Activated CD8-positive, alpha-beta memory T cell treated with anti-CD3 and anti-CD28 coated beads, Interleukin-2, amount 50 U/mL, for 1 hour (primary cell): Measurements from ENCODE around the gene LBX1.

Experiments used
- DNase-seq: peaks from one replicate; pipeline ENCODE4 v3.0.0-alpha.2; 2020; ENCODE audit errors: extremely low read depth

The LBX1 gene

DNA sequence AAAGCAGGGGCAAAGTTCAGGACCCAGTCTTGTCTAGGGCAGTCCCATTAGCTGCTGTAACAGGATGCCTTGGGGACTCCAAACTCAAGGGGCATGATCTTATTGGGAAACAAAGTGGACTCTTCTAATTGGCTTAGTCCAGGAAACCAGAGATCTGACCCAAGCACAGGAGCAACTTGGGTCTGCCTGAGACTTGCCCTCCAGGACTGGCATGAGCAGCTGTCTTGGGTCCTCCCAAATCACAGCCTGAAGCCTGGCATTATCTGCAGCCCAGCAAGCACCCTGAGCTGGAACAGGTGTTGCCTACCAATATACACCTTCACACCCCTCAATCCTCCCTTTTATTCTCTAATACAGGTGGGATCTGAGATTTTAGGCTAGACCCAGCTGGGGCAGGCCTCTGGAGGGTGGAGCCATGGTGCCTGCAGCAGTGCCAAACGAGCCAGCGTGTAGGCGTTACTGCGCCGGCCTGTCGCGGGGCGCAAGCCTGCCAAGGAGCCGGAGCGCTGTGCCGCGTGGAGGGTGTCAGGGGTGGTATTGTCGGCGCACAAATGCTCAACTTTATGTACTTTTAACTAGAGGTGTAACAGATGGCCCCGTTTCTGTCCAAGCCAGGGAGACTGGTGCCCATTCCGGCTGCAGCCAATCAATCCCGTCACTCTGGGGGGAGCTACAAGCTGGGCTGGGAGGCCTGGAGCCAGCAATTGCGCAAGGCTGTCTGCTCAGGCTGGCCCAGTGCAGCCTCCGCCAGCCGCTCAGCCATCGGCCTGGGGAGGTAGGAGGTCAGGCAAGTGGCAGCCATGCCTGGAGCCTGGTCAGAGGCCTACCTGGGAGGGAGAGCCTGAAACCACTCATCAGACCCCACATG, 12.8 kb upstream of the LBX1 start:
- DNase-seq: no peak

GRCh38 chr10:101238732-101239105, 9.5 kb upstream of the LBX1 start:
- no peak for DNase-seq

- DNase-seq: no peak
These were observed 8.9 kb upstream of the LBX1 start for GRCh38 chr10:101237982-101238731.

DNA sequence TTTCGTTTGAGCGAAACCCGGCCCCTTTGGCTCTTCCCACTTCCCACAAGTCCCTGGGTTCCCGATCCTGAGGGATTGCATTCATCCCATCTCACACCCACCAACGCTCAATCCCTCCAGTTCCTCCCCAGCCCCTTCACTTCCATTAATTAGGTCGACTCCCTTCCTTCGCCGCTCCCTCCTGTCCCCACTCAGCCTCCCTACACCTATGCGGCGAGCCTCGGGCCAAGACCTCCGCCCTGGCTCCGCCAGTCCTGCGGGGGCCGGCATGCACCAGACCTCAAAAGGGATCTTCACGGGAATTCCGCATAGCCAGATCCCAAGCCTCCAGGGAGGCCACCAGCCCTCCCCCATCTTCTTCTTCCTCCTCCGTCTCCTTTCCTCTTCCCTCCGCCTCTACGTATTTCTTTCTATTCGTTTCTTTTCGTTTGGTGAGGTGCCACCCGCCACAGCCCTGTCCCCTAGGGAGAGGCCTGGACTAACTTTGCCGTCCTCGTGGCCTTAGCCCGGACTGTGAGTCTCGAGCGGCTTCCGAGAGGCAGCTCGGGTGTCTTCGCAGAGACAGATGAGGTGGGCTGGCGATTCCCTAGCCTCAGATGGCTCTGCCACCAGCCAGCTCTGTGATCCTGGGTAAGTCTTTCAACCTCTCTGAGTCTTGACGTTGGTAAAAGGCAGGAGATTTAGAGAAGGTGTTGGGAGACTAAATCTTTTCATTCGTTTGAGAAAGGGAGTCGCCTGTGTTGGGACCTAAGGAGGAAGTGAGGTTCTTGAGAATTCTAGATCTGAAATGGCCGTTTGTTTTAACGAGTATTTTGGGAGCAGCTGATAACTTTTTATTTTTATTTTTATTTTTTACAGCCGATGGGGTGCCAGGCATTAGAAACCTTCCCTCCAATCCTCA, 8.1 kb upstream of the LBX1 start:
- no peak for DNase-seq

- no peak for DNase-seq
These were observed 7.3 kb upstream of the LBX1 start for GRCh38 chr10:101236376-101237080.

DNA sequence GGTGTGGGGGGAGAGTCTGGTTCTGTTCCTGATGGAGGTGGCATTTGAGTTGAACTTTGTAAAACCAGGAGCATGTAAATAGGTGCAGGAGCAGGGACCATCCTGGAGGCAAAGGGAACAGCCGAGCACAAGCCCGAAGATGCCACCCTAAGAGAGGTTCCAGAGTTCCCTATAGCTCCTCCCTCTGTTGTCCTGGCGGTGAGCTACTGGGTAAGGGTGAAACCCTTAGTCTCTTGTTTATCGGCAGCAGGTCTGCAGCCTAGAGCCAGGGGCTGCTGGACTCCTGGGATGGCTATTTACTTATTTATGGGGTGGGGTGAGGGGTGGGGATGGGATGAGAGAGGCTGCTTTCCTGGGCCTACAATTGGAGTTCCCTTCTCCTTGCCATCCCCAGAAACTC, 6.5 kb upstream of the LBX1 start:
- DNase-seq: no peak

- DNase-seq: no peak
These were observed 5.1 kb upstream of the LBX1 start for GRCh38 chr10:101234333-101234732.

GRCh38 chr10:101233863-101234262, 4.6 kb upstream of the LBX1 start:
- no peak for DNase-seq

DNA sequence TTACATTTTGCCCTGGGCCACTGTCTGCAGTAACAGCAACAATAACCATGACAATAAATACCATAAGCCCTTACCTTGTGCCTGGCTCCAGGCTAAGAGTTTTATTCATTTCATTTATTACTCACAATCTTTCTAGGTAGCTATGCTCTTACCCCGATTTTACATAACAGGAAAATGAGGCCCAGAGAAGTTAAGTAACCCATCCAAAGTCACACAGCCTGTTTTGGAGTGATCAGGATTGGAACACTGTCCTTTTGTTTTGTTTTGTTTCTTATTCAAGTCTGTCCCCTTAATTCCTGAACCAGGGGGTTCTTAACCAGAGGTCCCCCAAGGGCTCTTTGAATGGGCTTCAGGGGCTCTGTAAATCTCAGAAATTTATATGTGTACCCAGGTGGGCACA, 4.2 kb upstream of the LBX1 start:
- DNase-seq: no peak

DNA sequence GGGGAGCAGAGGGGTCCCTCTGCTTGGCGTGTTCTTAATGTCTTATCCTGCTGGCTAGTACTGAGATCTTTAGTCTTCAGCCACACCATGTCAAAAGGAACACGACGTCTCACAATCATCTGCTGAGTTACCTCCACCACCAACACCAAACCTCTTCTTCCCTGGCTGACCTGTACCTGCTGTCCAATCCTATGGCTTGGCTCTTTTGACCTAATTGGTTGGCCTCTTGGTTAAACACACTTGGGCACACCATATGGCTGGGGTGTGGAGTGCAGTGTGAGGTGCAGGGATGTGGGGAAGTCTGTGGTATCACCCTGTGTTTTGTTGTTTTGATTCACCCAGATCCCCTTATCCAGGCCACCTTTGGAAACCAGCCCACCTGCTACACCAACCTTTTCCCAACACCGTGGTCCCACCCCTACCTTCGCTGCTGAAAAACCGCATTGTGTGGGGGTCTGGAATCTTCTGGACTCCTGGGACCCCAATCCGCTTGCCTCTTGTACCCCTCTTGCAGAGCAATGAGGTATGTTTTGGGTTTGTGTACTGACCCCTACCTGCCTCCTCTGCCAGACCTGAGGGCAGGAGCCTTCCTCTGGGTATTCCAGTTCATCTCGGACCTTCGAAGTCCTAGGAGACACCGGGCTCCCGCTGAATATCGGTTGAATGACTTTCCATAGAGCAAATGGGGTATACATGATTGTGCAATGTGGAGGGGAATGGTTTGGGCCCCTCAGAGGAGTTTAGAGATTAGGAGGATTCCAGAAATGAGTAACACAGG, 2.8 kb upstream of the LBX1 start:
- DNase-seq: no peak

DNA sequence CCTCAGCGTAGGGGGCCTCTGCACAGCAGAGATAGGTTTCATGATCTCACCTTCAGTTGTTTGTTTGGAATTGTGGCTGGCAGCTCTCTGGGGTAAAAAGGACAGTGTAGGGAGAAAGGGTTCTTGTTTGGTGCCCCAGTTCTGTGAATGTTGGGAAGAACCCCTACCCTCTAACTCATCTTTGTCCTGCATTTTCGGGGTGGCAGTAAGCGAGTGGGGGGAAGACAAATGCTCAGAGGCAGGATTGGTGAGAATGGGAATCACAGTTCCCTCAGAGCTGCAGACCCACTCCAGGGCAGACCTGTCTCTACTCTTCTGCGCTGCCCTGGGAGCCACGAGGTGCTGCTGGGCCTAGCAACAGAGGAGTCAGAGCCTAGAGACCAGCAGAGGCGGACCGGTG, 1.8 kb upstream of the LBX1 start:
- no peak for DNase-seq

- no peak for DNase-seq
These were observed 1.1 kb upstream of the LBX1 start for GRCh38 chr10:101230183-101230917.

DNA sequence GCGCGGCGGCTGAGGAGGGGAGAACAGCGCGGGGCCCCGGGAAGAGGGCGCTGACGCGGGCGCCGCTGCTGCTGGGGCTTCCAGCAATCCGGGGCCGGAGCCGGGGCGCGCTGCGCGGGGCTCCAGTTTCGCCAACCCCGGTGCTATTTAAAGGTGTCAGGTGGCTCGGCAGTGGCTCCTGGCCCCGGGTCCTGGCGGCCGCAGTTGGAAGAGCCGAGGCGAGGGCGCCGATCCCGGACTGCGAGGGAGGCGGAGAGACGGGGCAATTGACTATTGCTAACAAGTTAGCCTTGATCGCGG, 347 bp downstream of the LBX1 start:
- DNase-seq: no peak

GRCh38 chr10:101228153-101228965, 904 bp downstream of the LBX1 start:
- DNase-seq: no peak

DNA sequence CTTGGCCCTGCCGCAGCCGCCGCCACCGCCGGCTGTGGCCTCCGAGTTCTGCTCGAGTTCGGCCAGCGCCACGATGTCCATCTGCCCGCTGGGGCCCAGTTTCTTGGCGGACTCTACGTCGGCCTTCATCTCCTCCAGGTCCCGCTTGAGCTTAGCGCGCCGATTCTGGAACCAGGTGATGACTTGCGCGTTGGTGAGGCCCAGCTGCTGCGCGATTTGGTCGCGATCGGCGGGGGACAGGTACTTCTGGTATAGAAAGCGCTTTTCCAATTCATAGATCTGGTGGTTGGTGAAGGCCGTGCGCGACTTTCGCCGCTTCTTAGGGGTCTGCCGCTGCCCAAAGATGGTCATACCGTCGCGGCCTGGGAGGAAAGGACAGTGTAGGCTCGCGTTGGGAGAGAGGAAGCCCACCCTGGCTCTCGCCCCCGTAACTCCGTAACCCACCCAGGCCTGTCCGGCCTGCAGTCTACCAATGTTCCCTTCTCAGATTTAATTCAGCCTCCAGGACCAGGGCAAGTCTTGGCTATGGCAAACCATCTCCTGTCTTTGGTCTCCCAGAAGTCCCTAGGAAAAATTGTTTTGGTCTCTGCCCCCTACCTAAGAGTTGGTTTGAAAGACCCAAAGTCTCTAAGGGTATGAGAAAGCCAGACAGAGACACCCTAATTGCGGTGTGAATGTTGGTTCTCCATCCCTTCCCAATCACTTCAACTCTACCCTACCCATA, 1.7 kb downstream of the LBX1 start:
- DNase-seq: no peak

DNA sequence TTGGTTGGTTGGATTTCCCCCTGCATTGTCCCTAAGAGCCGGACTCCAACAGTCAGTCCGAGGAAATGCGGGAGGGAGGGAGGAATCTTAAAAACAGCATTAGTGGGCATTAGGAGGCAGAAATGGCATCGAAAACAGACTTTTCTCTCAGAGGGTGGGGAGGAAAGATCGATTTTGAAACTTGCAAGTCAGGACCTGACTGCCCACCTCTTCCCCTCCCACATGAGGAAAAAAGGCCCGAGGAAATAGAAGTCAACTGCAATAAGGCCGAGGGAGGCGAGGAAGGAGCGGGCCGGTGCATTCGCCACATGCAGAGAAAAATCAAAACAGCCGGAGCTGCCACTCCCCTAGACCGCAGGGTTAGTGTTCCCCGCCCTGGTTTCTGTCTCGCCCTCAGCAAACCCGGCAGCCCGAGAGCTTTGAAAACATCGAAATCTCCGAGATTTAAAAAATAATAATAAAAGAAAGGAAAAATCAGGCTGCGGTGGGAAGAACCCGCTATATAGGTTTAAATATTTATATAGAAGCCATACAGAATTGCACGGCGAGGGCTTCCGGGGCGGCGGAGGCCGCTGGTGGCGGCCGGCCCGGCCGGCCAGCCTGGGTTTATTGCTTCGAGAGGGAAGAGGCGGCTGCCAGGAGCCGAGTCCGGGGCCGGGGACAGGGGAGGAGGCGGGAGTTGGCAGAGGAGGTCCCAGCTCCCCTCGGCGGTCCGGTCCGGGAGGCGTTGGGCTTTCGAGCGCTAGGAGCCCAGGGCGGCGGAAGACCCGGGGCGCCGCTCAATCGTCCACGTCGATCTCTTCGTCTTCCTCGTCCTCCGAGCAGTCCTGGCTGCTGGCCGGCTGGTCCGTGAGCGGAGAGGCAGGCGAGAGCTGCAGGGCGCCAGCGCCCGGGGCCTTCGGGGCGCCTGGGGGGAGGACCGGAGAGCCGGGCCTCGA, 2.5 kb downstream of the LBX1 start:
- DNase-seq: no peak

GRCh38 chr10:101225846-101226421, 3.3 kb downstream of the LBX1 start:
- DNase-seq: no peak
